DMS79 (cell line): Measurements from ENCODE around the gene CPEB3.
"Not testable (repeated sequence)": the region's sequence is repeated elsewhere in the genome, so short reads cannot be mapped to it uniquely, and the experiment has no call there.

Experiments
- DNase-seq: peaks from one replicate; lab custom pipeline; 2025; lab: John Stamatoyannopoulos, UW

The CPEB3 gene

DNA sequence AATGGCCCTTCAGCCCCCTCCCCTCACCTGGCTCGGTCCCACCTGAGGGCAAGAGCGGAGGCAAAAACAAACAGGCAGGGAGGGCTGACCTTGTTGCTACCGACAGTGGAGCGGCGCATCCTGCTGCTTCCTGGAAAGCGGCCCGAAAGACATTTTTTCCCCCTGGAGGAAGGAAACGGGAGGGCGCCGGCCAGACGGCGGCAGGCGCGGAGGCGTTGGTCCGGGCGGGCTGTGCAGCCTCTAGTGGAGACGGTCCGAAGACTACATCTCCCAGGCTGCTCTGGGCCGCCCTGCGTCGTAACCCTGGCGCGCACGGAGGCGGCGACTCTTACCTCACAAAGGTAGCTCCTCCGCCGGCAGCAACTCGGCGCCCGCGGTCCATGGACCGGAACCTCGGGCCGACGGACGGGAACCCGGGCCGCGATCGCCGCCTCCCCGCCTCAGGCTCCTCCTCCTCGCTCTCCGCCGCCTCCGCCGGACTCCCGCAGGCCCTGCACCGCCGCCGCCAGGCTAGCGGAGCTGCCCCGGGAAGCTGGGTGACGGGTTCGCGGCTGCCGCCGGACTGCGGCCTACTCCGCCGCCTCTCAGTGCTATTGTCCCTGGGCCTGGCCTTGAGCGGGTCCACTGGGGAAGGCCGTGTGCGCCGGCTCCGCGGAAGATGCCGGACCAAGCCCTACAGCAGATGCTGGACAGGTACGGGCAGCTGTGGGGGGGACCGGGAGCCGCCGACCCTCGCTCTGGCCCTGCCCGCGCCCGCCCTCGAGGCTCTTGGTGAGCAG is at the start of gene CPEB3, which contains the start of gene MARCHF5:
Gene CPEB3, minus strand, starts transcription at position 242 of the 779 bp plus-strand sequence. CDS start 50,728 bp downstream, outside the sequence.
Gene MARCHF5, plus strand, starts transcription at position 331 of the 779 bp plus-strand sequence. Its CDS starts 328 bp downstream, at position 659.
- peak; percentile 62 for DNase-seq

GRCh38 chr10:92329927-92330326 is 39.0 kb upstream of the CPEB3 start:
- DNase-seq: not testable (repeated sequence)

DNA sequence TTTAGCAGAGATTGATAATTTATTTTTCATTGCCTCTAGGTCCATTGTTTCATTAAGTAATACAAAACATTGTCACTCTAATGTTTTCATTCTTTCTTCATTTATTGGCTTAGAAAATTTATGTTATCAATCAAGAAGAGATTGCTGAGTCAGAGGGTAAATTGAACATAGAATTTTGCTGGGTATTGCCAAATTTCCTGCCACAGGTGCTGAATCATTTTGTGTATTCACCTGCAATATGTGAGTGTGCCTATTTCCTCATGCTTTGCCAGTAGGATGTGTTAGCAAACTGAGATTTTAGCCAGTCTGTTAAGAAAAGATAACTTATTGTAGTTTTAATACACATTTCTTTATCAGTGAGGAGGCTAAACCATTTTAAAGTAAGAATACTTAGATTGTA is 38.1 kb upstream of the CPEB3 start:
- no peak for DNase-seq

DNA sequence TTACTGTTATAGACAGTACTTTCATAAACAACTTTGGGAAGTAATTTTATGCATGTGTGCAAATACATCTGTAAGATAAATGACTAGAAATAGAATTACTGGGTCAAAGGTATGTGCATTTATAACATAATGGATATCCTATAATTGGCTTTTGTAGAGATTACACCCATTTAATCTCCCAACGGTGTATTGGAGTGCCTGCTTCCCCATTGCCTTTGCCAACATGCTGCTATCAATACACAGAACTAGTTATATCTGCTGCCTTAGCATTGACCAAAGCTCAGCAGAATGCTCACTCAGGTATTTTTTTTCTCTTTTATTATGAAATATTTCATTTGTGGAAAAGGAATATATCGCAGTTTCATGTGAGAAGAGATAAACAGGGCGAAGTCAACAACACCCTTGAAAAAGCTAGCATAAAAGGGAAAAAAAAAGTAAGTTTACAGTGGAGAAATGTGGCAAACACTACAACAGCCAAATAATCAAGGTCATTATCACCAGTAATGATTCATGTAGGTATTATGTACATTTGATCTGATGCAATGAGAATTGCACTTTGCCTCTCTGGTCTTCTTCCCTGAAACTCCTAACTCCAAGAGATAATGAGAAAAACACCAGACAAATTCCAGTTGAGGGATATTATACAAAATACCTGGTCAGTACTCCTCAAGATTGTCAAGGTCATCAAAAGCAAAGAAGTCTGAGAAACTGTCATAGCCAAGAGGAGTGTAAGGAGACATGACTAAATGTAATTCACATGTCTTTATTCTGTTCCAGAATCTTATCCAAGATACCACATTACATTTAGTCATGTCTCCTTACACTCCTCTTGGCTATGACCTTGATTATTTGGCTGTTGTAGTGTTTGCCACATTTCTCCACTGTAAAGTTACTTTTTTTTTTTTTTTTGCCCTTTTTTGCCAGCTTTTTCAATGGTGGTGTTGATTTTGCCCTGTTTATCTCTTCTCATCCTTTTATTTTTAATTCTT is 36.9 kb upstream of the CPEB3 start:
- no peak for DNase-seq

- no peak for DNase-seq
Measured at GRCh38 chr10:92323079-92323478, 32.2 kb upstream of the CPEB3 start.

GRCh38 chr10:92316610-92317009 is 25.7 kb upstream of the CPEB3 start:
- no peak for DNase-seq

DNA sequence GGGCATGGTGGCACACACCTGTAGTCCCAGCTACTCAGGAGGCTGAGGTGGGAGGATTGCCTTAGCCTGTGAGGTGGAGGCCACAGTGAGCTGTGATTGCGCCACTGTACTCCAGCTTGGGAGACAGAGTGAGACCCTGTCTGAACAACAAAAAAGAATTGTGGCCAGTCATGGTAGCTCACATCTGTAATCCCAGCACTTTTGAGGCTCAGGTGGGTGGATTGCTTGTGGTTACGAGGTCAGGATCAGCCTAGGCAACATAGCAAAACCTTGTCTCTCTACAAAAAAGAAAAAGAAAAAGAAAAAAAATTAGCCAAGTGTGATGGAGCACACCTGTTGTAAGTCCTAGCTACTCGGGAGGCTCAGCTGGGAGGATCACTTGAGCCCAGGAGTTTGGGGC is 22.9 kb upstream of the CPEB3 start:
- no peak for DNase-seq

DNA sequence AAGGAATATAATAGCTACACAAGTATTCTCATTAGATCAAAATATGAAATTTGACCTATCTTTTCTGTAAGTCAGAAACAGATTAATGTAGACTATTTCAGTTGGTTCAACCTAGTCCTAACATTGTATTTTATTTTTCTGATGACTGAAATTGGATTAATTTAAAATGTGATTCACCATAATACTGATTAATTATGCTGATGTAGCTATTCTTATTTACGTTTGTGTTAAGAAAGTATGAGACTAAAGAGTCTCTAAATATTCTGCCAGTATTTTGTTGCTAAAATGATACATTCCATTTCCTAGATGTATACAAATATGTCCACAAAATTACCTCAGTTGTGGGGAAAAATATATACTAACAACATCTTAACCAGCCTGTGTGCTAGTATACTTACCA is 18.4 kb upstream of the CPEB3 start:
- no peak for DNase-seq

GRCh38 chr10:92305133-92306072 is 14.5 kb upstream of the CPEB3 start:
- no peak for DNase-seq

GRCh38 chr10:92304061-92304460 is 13.2 kb upstream of the CPEB3 start:
- DNase-seq: no peak

DNA sequence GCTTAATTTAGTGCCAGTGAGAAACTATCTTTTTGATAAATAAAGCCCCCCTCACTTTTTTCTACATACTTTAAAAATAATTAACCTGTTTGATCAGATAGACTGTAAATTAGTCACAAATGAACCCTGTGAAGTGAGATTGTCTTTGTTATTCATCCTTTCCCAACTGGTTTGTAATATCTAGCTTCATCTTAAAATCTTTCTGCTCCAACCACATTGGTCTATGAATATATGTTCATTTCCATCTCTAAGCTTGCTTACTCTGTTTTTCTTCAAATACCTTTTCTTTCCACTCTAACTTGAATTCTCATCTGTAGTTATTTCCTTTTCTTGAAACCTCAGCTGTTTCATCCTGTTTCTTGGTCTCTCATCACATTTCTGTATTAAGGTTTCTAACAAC is 12.2 kb upstream of the CPEB3 start:
- no peak for DNase-seq

DNA sequence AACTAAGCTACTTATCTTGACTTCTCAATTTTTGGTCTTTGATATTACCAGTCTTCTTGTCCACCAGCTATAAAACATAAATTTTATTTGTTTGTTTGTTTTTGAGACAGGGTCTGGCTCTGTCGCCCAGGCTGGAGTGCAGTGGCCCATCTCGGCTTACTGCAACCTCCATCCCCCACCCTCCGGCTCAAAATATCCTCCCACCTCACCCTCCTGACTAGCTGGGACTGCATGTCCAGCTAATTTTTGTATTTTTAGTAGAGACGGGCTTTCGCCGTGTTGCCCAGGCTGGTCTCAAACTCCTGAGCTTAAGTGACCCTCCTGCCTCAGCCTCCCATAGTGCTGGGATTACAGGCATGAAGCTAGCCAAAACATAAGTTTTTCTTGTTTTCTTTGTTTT is 7.6 kb upstream of the CPEB3 start:
- DNase-seq: no peak

- no peak for DNase-seq
Measured at GRCh38 chr10:92291921-92292845, 1.3 kb upstream of the CPEB3 start.

DNA sequence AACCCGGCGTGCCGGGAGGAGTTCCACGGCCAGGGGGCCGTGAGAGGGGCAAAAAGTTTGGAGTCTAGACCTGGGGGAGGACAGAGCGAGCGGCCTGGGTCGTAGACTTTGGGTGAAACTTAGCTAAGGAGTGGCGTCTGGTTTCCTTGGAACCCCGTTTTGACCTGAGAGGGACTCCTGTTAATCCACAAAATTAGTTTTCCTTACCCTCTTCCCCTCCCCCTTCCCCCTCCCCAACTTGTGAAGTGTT is 663 bp upstream of the CPEB3 start:
- no peak for DNase-seq

DNA sequence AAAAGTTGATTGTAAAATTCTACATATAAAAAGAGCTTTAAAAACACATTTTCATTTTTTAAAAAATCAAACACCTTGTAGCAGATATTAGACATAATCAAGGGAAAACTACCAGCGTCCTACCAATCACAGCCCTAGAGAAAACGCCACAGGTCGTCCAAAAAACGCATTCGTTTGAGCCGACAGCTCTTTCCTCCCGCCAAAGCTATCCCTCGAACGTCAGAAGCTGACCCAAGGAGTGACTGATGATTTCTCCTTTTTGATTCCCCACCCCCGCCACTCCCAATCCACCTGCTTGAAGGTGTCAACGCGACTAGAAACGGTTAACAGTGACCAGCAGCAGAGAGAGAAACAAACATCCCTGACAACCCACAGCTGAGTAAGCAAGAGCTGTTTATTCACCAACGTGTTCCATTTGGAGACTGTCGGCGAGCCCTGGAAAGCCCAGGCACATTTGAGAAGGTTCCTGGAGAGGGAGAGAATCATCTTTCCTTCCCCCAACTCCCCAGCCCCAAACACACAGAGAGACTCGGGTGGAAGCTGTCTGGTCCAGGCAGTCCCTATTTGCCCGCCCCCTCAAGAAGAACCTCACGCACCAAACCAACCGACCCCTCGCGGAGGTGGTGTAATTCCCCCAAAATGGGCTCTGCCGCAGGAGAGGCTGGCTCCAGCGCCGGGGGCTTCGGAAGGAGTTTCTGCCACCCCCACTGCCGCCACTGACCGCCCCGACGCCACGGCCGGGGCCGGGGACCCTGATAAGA is 622 bp downstream of the CPEB3 start:
- no peak for DNase-seq

DNA sequence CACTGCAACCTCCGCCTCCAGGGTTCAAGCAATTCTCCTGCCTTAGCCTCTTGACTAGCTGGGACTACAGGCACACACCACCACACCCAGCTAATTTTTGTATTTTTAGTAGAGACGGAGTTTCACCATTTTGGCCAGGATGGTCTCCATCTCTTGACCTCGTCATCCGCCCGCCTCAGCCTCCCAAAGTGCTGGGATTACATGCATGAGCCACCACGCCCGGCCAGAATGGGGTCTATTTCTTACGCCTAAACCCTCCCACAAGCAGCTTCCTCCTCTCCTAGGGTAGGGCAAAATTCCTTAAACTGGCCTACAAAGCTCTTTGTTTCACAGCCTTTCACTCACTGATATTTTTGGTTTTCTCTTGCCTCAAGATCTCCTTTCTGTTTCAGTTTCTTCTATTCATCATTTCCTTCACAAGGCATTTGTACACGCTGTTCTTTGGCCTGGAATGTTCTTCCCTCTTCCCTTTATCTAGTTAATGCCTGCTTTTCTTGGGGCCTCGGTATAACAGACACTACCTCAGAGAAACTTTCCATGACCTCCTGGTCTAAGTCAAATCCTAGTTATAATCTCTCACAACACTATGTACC is 6.7 kb downstream of the CPEB3 start:
- no peak for DNase-seq

- DNase-seq: no peak
Measured at GRCh38 chr10:92278996-92279696, 11.7 kb downstream of the CPEB3 start.

GRCh38 chr10:92274071-92274470 is 16.8 kb downstream of the CPEB3 start:
- no peak for DNase-seq

DNA sequence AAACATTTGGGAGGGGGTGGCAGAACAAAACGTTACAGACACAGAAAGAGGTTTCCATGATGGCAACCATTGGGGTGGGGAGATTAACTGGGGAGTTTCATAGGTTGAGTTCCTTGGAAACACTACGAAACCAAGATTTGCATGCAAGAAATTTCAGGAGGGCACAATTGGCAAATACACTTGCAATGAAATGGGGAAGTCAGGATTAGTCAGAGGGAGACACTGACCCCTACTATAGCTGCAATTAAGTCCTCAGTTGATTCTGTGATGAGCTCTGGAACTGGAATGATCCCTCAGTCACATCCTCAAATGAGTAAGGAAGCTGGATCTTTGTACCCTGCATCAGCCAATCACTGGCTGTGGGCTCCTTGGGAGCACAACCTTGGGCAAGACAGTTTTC is 22.1 kb downstream of the CPEB3 start:
- no peak for DNase-seq
